ENCODE results near the gene TMEM209.

The TMEM209 gene

GRCh38 chr7:130144312-130145171 is 60.7 kb downstream of the TMEM209 start (continued):
- TF ChIP-seq IKZF3 (tag by site-specific recombination; IDR thresholded peaks at IDR 0.05) (no peak), SALL2 (tag by site-specific recombination; IDR thresholded peaks at IDR 0.05; ENCODE audit: borderline replicate concordance) (no peak)

- POLR2A ChIA-PET = no interaction called here
- Histone ChIP-seq H3K4me3 (ENCODE audit: low read depth, low read length) (no peak overlapping the region), H3K36me3 (ENCODE audit: control insufficient read depth in 2 of 2, insufficient read depth in 1 of 2, low read length in 2 of 2) (peaks cover 0 to 9% of the 10 kb centered on the region in 2 experiments; a peak in 2 of 3 replicates), H3K9me3 (ENCODE audit: control insufficient read depth, insufficient read depth, low read depth, low read length) (no peaks in the 10 kb centered on the region), H3K4me1 (ENCODE audit: control insufficient read depth, insufficient read depth, low read length) (no peaks in the 10 kb centered on the region), H3K27ac (ENCODE audit: extremely low read depth, low read depth, low read length) (no peak overlapping the region)
- CTCF ChIA-PET = no interaction called here
- TF ChIP-seq ZFP41 (tag by site-specific recombination; IDR thresholded peaks at IDR 0.05; ENCODE audit: borderline replicate concordance) (no peak), ZEB2 (tag by site-specific recombination; IDR thresholded peaks at IDR 0.05) (no peak), ZNF239 (tag by site-specific recombination; IDR thresholded peaks at IDR 0.05) (no peak), ZNF404 (tag by site-specific recombination; IDR thresholded peaks at IDR 0.05) (no peak), ZBTB6 (tag by site-specific recombination; IDR thresholded peaks at IDR 0.05) (no peak), ZXDB (tag by site-specific recombination; IDR thresholded peaks at IDR 0.05) (no peak), ZNF658 (tag by site-specific recombination; IDR thresholded peaks at IDR 0.05) (no peak), ZNF843 (tag by site-specific recombination; IDR thresholded peaks at IDR 0.05) (no peak), ZNF114 (tag by site-specific recombination; IDR thresholded peaks at IDR 0.05) (no peak)
- TF ChIP-seq, protein P1, sequence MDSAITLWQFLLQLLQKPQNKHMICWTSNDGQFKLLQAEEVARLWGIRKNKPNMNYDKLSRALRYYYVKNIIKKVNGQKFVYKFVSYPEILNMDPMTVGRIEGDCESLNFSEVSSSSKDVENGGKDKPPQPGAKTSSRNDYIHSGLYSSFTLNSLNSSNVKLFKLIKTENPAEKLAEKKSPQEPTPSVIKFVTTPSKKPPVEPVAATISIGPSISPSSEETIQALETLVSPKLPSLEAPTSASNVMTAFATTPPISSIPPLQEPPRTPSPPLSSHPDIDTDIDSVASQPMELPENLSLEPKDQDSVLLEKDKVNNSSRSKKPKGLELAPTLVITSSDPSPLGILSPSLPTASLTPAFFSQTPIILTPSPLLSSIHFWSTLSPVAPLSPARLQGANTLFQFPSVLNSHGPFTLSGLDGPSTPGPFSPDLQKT (IDR thresholded peaks at IDR 0.05; ENCODE audit: borderline replicate concordance, low read depth, low read length) = no peak
- TF ChIP-seq, protein P2, sequence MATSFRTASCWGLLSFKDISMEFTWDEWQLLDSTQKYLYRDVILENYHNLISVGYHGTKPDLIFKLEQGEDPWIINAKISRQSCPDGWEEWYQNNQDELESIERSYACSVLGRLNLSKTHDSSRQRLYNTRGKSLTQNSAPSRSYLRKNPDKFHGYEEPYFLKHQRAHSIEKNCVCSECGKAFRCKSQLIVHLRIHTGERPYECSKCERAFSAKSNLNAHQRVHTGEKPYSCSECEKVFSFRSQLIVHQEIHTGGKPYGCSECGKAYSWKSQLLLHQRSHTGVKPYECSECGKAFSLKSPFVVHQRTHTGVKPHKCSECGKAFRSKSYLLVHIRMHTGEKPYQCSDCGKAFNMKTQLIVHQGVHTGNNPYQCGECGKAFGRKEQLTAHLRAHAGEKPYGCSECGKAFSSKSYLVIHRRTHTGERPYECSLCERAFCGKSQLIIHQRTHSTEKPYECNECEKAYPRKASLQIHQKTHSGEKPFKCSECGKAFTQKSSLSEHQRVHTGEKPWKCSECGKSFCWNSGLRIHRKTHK (tag by site-specific recombination; IDR thresholded peaks at IDR 0.05) = no peak
These were observed 61.3 kb downstream of the TMEM209 start for GRCh38 chr7:130143986-130144311.

GRCh38 chr7:130143334-130143732 is 61.9 kb downstream of the TMEM209 start:
- Histone ChIP-seq H3K4me3 (ENCODE audit: low read depth, low read length) (no peak overlapping the region), H3K27ac (ENCODE audit: extremely low read depth, low read depth, low read length) (no peak overlapping the region), H3K9me3 (ENCODE audit: control insufficient read depth, insufficient read depth, low read depth, low read length) (no peaks in the 10 kb centered on the region), H3K36me3 (ENCODE audit: control insufficient read depth in 2 of 2, insufficient read depth in 1 of 2, low read length in 2 of 2) (peaks cover 0 to 9% of the 10 kb centered on the region in 2 experiments; a peak in 2 of 3 replicates), H3K4me1 (ENCODE audit: control insufficient read depth, insufficient read depth, low read length) (no peaks in the 10 kb centered on the region)
- ChIA-PET POLR2A (no interaction called here), CTCF (no interaction called here)
- TF ChIP-seq ZNF37A (tag by site-specific recombination; IDR thresholded peaks at IDR 0.05) = no peak
- TF ChIP-seq ZNF768 (tag by site-specific recombination; IDR thresholded peaks at IDR 0.05) = no peak
- TF ChIP-seq ZNF558 (tag by site-specific recombination; IDR thresholded peaks at IDR 0.05) = no peak
- peak; percentile 61 for TF ChIP-seq ZNF664 (tag by site-specific recombination; IDR thresholded peaks at IDR 0.05)
- TF ChIP-seq ZNF560 (tag by site-specific recombination; IDR thresholded peaks at IDR 0.05; ENCODE audit: borderline replicate concordance) = no peak
